Stimulated activated CD8-positive, alpha-beta memory T cell treated with anti-CD3 and anti-CD28 coated beads, Interleukin-4, amount 100 ng/mL, for 24 hours (primary cell): ENCODE measurements around the gene STK10.
A peak's percentile ranks its signal among the peaks of the same experiment; 100 is the strongest.

Experiments
- DNase-seq: peaks from one replicate; pipeline ENCODE4 v3.0.0-alpha.2; 2020; ENCODE audit warnings: low read depth

The STK10 gene

GRCh38 chr5:172106511-172107356 is 81.3 kb downstream of the STK10 start:
- peak; percentile 60 for DNase-seq

GRCh38 chr5:172105811-172106210 is 82.2 kb downstream of the STK10 start:
- no peak for DNase-seq

GRCh38 chr5:172104801-172105701 is 83.0 kb downstream of the STK10 start:
- DNase-seq, result no peak

GRCh38 chr5:172104021-172104420 is 84.0 kb downstream of the STK10 start:
- no peak for DNase-seq

- DNase-seq, result no peak
These were observed 85.0 kb downstream of the STK10 start for GRCh38 chr5:172102913-172103626.

- DNase-seq, result no peak
These were observed 85.7 kb downstream of the STK10 start for GRCh38 chr5:172102218-172102870.

- no peak for DNase-seq
These were observed 86.3 kb downstream of the STK10 start for GRCh38 chr5:172101547-172102217.

GRCh38 chr5:172098883-172099282 is 89.1 kb downstream of the STK10 start:
- no peak for DNase-seq

GRCh38 chr5:172098046-172098445 is 90.0 kb downstream of the STK10 start:
- DNase-seq, result no peak

- no peak for DNase-seq
These were observed 90.7 kb downstream of the STK10 start for GRCh38 chr5:172097356-172097755.

- no peak for DNase-seq
These were observed 91.7 kb downstream of the STK10 start for GRCh38 chr5:172096207-172096940.

- no peak for DNase-seq
These were observed 92.4 kb downstream of the STK10 start for GRCh38 chr5:172095368-172096206.

GRCh38 chr5:172093965-172094364 is 94.1 kb downstream of the STK10 start:
- DNase-seq, result no peak

GRCh38 chr5:172093559-172093958 is 94.5 kb downstream of the STK10 start:
- DNase-seq, result no peak

- no peak for DNase-seq
These were observed 95.9 kb downstream of the STK10 start for GRCh38 chr5:172091956-172092732.

GRCh38 chr5:172090976-172091547 is 97.0 kb downstream of the STK10 start:
- no peak for DNase-seq

- no peak for DNase-seq
These were observed 98.5 kb downstream of the STK10 start for GRCh38 chr5:172089298-172090117.

GRCh38 chr5:172088801-172089200 is 99.2 kb downstream of the STK10 start:
- no peak for DNase-seq
